Mesendoderm (in vitro differentiated cells): Measurements from ENCODE around the gene TAS2R41.

Experiments used
- DNase-seq: peaks from one replicate; pipeline ENCODE4 v3.0.0; 2013
- H2AK5ac ChIP-seq: 2 replicates; pipeline ENCODE4 v1.6.1; 2013; ENCODE audit warnings: low read length, inconsistent platforms
- H2BK120ac ChIP-seq: 2 replicates; pipeline ENCODE4 v1.6.1; 2013; ENCODE audit warnings: low read depth, mild to moderate bottlenecking, low read length, moderate library complexity, mixed read lengths
- H2BK15ac ChIP-seq: replicated peaks from 2 replicates; pipeline ENCODE4 v1.6.1; 2013; ENCODE audit warnings: low read depth, mild to moderate bottlenecking, moderate library complexity
- H2BK5ac ChIP-seq: 2 replicates; pipeline ENCODE4 v1.6.1; 2013; ENCODE audit warnings: low read length, inconsistent platforms
- H3K18ac ChIP-seq: 2 replicates; pipeline ENCODE4 v1.6.1; 2013; ENCODE audit warnings: mild to moderate bottlenecking, low read length, mixed read lengths
- H3K23ac ChIP-seq: one replicate; pipeline ENCODE4 v1.6.1; 2013; ENCODE audit warnings: low read length
- H3K27ac ChIP-seq: 2 replicates; pipeline ENCODE4 v1.5.1; 2013; ENCODE audit warnings: low read depth, mild to moderate bottlenecking, inconsistent platforms, low read length, moderate library complexity
- H3K27me3 ChIP-seq: 2 replicates; pipeline ENCODE4 v1.6.1; 2013; ENCODE audit warnings: low read length, control low read depth, mild to moderate bottlenecking, inconsistent platforms; ENCODE audit not compliant: insufficient read depth, poor library complexity
- H3K36me3 ChIP-seq: 2 replicates; pipeline ENCODE4 v1.6.1; 2013; ENCODE audit warnings: low read length, inconsistent platforms; ENCODE audit not compliant: control insufficient read depth, insufficient read depth
- H3K4ac ChIP-seq: one replicate; pipeline ENCODE4 v1.6.1; 2013; ENCODE audit warnings: low read depth, mild to moderate bottlenecking, low read length, moderate library complexity
- H3K4me1 ChIP-seq: 2 replicates; pipeline ENCODE4 v1.6.1; 2013; ENCODE audit warnings: low read depth, low read length, inconsistent platforms; ENCODE audit not compliant: control insufficient read depth
- H3K4me2 ChIP-seq: 2 replicates; pipeline ENCODE4 v1.6.1; 2013; ENCODE audit warnings: low read length
- H3K4me3 ChIP-seq: 2 replicates; pipeline ENCODE4 v1.5.1; 2013; ENCODE audit warnings: mild to moderate bottlenecking, low read length
- H3K56ac ChIP-seq: one replicate; pipeline ENCODE4 v1.6.1; 2013; ENCODE audit warnings: low read length
- H3K79me1 ChIP-seq: 2 replicates; pipeline ENCODE4 v1.6.1; 2013; ENCODE audit warnings: low read length, inconsistent platforms
- H3K79me2 ChIP-seq: 2 replicates; pipeline ENCODE4 v1.6.1; 2013; ENCODE audit warnings: mild to moderate bottlenecking, low read length; ENCODE audit not compliant: control insufficient read depth, insufficient read depth
- H3K9ac ChIP-seq: 2 replicates; pipeline ENCODE4 v1.6.1; 2013; ENCODE audit warnings: low read length, inconsistent platforms
- H4K5ac ChIP-seq: one replicate; pipeline ENCODE4 v1.6.1; 2013; ENCODE audit warnings: low read length
- H4K8ac ChIP-seq: one replicate; pipeline ENCODE4 v1.6.1; 2013; ENCODE audit warnings: low read depth, mild to moderate bottlenecking, control low read depth, low read length, moderate library complexity
- WGBS: extraction: QIAGEN DNeasy Blood & Tissue Kit; methylation state at CpG from one replicate; pipeline ENCODE4 v1.1.7; 2013; ENCODE audit warnings: low lambda C conversion rate, missing lambda C conversion rate; ENCODE audit not compliant: insufficient coverage; ENCODE audit errors: extremely low coverage; 5-methylcytosine and 5-hydroxymethylcytosine counted together

The TAS2R41 gene

DNA sequence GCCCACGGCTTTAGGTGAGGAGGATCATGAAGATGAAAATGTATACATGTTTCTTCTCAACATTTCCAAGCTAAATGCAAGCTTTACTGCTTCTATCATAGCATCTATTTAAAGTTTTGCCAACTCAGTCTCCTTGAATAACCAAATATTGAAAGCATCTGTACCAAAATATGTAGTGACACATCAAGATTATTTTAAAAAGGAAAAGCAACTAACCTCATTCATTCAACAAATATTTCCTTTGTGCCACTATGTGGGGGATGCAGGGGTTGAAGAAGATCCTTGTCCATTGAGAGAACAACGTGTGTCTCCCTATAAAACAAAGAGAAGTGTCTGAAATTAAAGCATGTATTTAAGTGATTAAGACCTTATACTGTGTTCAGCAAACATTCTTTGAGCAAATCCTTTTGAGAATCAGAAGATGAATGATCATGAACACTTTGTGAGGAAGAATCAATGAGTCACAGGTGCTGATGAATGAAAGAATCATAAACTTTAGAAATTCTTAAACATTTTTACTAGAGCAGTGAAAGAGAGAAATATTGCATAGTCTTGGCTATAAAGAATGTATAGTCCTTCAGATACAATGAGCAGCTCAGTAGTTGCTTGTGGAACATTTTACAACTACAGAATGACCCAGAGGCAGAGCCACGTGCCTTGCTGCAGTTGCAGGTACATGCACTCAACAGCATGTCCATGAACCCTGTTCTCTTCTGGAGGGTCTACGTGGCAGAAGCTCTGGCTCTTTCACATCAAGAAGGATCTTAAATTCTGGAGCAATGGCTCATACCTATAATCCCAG lies 20.5 kb upstream of the TAS2R41 start:
- Histone ChIP-seq H2AK5ac (no peak overlapping the region), H3K18ac (no peak overlapping the region), H3K27ac (no peak overlapping the region), H2BK120ac (no peak overlapping the region), H3K23ac (no peak overlapping the region), H3K4me1 (no peaks in the 10 kb centered on the region), H2BK5ac (no peak overlapping the region), H3K4ac (no peak overlapping the region), H3K79me2 (no peaks in the 10 kb centered on the region), H3K9ac (no peak overlapping the region), H3K36me3 (no peaks in the 10 kb centered on the region), H3K56ac (no peak overlapping the region), H3K27me3 (no peaks in the 10 kb centered on the region), H4K5ac (no peak overlapping the region), H2BK15ac (no peak overlapping the region), H4K8ac (no peak overlapping the region), H3K4me3 (no peak overlapping the region), H3K79me1 (no peaks in the 10 kb centered on the region), H3K4me2 (no peak overlapping the region)
- no peak for DNase-seq
- WGBS = no CpG with 5 or more reads among the region's 4 CpGs

DNA sequence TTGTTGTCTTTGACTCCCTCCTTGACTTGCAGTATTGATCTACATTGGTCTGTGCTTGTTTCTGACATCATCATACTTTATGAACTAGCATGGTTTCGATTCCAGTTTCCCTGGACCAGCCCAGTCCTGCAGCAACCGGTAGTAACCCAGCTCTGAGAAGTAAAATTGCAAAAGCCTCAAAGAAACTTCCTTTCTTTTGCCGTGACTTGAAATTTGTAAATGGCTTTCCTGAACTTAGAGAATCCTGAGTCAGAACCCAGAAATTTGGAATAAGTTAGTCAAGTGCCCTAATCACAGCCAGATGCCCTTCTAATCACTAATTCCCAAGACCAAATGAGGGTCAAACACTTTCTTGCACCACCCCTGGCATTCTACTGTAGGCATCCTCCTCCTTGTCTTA lies 19.4 kb upstream of the TAS2R41 start:
- WGBS = no CpG with 5 or more reads among the region's 3 CpGs
- H3K23ac ChIP-seq = no peak overlapping the region
- no peaks in the 10 kb centered on the region for H3K4me1 ChIP-seq
- no peak overlapping the region for H3K4me2 ChIP-seq
- no peak for DNase-seq
- no peak overlapping the region for H3K9ac ChIP-seq
- no peak overlapping the region for H2BK120ac ChIP-seq
- no peak overlapping the region for H3K4me3 ChIP-seq
- no peak overlapping the region for H3K27ac ChIP-seq
- no peaks in the 10 kb centered on the region for H3K27me3 ChIP-seq
- no peak overlapping the region for H2BK15ac ChIP-seq
- no peak overlapping the region for H2AK5ac ChIP-seq
- H3K79me1 ChIP-seq = no peaks in the 10 kb centered on the region
- H3K4ac ChIP-seq = no peak overlapping the region
- H2BK5ac ChIP-seq = no peak overlapping the region
- no peaks in the 10 kb centered on the region for H3K36me3 ChIP-seq
- no peak overlapping the region for H4K5ac ChIP-seq
- no peak overlapping the region for H4K8ac ChIP-seq
- no peak overlapping the region for H3K18ac ChIP-seq
- no peaks in the 10 kb centered on the region for H3K79me2 ChIP-seq
- H3K56ac ChIP-seq = no peak overlapping the region

DNA sequence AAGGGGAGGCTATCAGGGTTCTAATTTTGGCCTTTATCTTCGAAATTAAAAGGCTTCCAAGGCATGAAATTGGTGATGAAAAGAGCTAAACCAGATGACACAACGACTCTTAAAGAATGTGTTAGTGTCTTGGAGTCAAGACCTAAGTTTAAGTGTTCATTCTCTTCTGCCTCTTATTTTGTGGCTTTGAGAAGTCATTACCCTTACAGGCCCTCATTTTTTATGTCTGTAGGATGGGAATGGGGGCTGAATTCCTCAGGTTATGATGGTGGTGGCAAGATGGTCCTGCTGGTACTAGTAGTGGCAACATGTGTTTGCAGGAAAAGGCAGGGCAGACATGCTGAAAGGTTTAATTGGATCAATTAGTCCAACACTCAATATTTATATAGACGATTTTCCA lies 19.0 kb upstream of the TAS2R41 start:
- Histone ChIP-seq H4K8ac (no peak overlapping the region), H3K4ac (no peak overlapping the region), H2BK120ac (no peak overlapping the region), H3K36me3 (no peaks in the 10 kb centered on the region), H3K4me2 (no peak overlapping the region), H3K27me3 (no peaks in the 10 kb centered on the region), H3K9ac (no peak overlapping the region), H3K56ac (no peak overlapping the region), H3K4me1 (no peaks in the 10 kb centered on the region), H3K23ac (no peak overlapping the region), H3K79me2 (no peaks in the 10 kb centered on the region), H2BK5ac (no peak overlapping the region), H2AK5ac (no peak overlapping the region), H4K5ac (no peak overlapping the region), H3K18ac (no peak overlapping the region), H3K4me3 (no peak overlapping the region), H3K79me1 (no peaks in the 10 kb centered on the region), H2BK15ac (no peak overlapping the region), H3K27ac (no peak overlapping the region)
- no CpG with 5 or more reads among the region's 3 CpGs for WGBS
- DNase-seq = no peak

DNA sequence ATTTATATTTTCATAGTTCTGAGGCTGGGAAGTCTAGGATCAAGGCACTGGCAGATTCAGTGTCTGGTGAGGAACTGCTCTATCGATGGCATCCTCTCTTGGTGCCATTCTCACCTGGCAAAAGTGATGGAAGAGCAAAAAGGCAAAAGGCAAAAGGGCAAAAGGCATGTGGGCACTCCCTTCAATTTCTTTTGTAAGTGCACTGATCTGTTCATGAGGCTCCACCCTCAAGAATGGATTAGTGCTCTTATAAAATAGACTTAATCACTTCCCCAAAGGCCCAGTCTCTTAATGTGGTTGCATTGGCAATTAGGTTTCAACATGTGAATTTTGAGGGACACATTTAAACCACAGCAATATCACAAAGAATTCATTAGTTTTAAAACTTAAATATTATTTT lies 18.3 kb upstream of the TAS2R41 start:
- no peak for DNase-seq
- no CpG with 5 or more reads among the region's 1 CpG for WGBS
- H4K5ac ChIP-seq = no peak overlapping the region
- H2BK15ac ChIP-seq = no peak overlapping the region
- no peak overlapping the region for H3K4me3 ChIP-seq
- no peaks in the 10 kb centered on the region for H3K4me1 ChIP-seq
- H4K8ac ChIP-seq = no peak overlapping the region
- no peak overlapping the region for H3K4ac ChIP-seq
- no peak overlapping the region for H3K4me2 ChIP-seq
- no peaks in the 10 kb centered on the region for H3K27me3 ChIP-seq
- no peak overlapping the region for H2AK5ac ChIP-seq
- no peaks in the 10 kb centered on the region for H3K79me1 ChIP-seq
- no peaks in the 10 kb centered on the region for H3K36me3 ChIP-seq
- H3K27ac ChIP-seq = no peak overlapping the region
- no peak overlapping the region for H3K56ac ChIP-seq
- H3K79me2 ChIP-seq = no peaks in the 10 kb centered on the region
- no peak overlapping the region for H2BK5ac ChIP-seq
- no peak overlapping the region for H3K9ac ChIP-seq
- no peak overlapping the region for H3K18ac ChIP-seq
- H2BK120ac ChIP-seq = no peak overlapping the region
- H3K23ac ChIP-seq = no peak overlapping the region

DNA sequence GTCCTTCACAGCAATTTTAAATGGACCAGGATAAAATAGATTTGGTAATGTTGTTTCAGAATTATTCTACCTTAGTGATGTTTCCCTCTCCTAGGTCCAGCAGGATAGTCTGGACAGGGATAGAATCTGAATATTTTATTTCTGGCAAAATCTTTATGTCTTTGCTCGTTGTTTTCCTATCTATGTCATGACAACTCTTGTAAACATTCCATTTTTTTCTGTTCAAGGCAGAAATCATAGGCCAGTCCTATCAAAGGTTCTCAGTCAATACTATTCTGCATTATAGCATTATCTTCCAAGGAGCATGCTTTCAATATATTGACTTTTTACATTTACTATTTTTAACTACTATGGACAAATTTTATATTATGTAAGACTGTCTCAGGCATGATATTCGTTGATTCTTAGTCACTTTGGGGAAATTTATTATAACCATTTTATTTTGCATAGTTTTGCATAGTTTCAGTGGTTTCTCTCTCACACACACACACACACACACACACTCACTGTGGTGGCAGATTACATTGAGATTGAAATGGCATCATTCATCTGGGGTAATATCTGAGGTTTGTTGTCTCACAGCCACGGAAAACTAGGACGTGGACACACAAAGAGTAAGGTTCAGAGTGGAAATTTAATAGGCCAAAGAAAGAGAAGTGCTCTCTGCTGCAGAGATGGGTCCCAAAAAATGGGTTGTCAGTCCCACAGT lies 17.2 kb upstream of the TAS2R41 start:
- Histone ChIP-seq H3K79me1 (no peaks in the 10 kb centered on the region), H3K79me2 (no peaks in the 10 kb centered on the region), H2BK5ac (no peak overlapping the region), H4K8ac (no peak overlapping the region), H3K23ac (no peak overlapping the region), H3K36me3 (no peaks in the 10 kb centered on the region), H3K4me3 (no peak overlapping the region), H4K5ac (no peak overlapping the region), H2AK5ac (no peak overlapping the region), H3K4me2 (no peak overlapping the region), H2BK15ac (no peak overlapping the region), H3K27me3 (no peaks in the 10 kb centered on the region), H3K9ac (no peak overlapping the region), H3K18ac (no peak overlapping the region), H3K4ac (no peak overlapping the region), H2BK120ac (no peak overlapping the region), H3K4me1 (no peaks in the 10 kb centered on the region), H3K56ac (no peak overlapping the region), H3K27ac (no peak overlapping the region)
- WGBS = no CpG with 5 or more reads among the region's 4 CpGs
- DNase-seq = no peak
